ENCODE measurements around the gene SCGN. TPM values are rescaled to one million over a fixed set of nuclear protein-coding genes. Genes with fewer than 3 reads are reported as not detected.

The SCGN gene
- polyA plus RNA-seq, 1 experiment: not detected

GRCh38 chr6:25676775-25677174, 24.8 kb downstream of the SCGN start:
- no peak for DNase-seq (ENCODE audit: low read depth)

DNA sequence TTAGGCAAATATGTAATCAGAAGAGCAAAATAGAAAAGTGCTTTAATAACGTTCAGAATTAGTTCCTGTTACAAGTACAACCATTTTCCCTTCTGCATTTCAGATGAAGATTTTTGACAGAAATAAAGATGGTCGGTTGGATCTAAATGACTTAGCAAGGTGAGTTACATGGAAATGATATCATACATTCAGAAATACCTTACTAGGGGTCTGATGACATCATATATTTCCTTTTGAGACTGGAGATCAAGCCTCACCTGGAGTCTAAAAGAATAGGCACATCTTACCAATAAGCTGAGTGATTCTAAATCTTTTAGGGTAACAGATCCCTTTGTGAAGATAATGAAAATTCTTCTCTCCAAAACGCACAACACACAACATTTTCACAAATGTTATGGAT, 29.8 kb downstream of the SCGN start:
- H3K36me3 ChIP-seq (ENCODE audit: control insufficient read depth, insufficient read depth, low read length): no peaks in the 10 kb centered on the region
- no peak for TF ChIP-seq CTCF (IDR thresholded peaks at IDR 0.05; ENCODE audit: insufficient read depth, low read depth, low read length)
- no peak for DNase-seq (ENCODE audit: low read depth)
- ChIA-PET POLR2A (no interaction called here), CTCF (no interaction called here)
- H3K4me3 ChIP-seq (ENCODE audit: low read depth, low read length): no peak overlapping the region
- no peaks in the 10 kb centered on the region for H3K27me3 ChIP-seq (ENCODE audit: control insufficient read depth, insufficient read depth, low read length)

More at GRCh38 chr6:25676775-25677174, 24.8 kb downstream of the SCGN start:
- peaks cover 1% of the 10 kb centered on the region; the same call in 1 of the 2 replicates for H3K27me3 ChIP-seq (ENCODE audit: control insufficient read depth, insufficient read depth, low read length)
- ChIA-PET POLR2A (no interaction called here), CTCF (no interaction called here)
- TF ChIP-seq CTCF (IDR thresholded peaks at IDR 0.05; ENCODE audit: insufficient read depth, low read depth, low read length): no peak
- no peaks in the 10 kb centered on the region for H3K36me3 ChIP-seq (ENCODE audit: control insufficient read depth, insufficient read depth, low read length)
- H3K4me3 ChIP-seq (ENCODE audit: low read depth, low read length): no peak overlapping the region

- H3K27me3 ChIP-seq (ENCODE audit: control insufficient read depth, insufficient read depth, low read length): no peaks in the 10 kb centered on the region
- CTCF ChIA-PET: no interaction called here
- POLR2A ChIA-PET: no interaction called here
These were observed 30.3 kb downstream of the SCGN start for GRCh38 chr6:25682324-25682723.

DNA sequence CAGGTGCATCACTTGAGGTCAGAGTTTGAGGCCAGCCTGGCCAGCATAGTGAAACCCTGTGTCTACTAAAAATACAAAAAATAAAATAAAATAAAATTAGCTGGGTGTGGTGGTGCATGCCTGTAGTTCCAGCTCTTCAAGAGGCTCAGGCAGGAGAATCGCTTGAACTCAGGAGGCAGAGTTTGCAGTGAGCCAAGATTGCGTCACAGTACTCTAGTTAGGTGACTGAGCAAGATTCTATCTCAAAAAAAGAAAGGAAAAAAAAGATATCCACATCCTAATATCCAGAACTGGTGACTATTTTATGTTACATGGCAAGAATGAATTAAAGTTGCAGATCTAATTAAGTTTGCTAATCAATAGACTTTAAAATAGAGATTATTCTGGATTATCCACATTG, 32.5 kb downstream of the SCGN start:
- H3K36me3 ChIP-seq (ENCODE audit: control insufficient read depth, insufficient read depth, low read length): no peaks in the 10 kb centered on the region
- H3K27me3 ChIP-seq (ENCODE audit: control insufficient read depth, insufficient read depth, low read length): no peaks in the 10 kb centered on the region
- ChIA-PET CTCF (no interaction called here), POLR2A (no interaction called here)
- no peak for TF ChIP-seq CTCF (IDR thresholded peaks at IDR 0.05; ENCODE audit: insufficient read depth, low read depth, low read length)
- H3K4me3 ChIP-seq (ENCODE audit: low read depth, low read length): no peak overlapping the region
- no peak for DNase-seq (ENCODE audit: low read depth)

More at GRCh38 chr6:25682324-25682723, 30.3 kb downstream of the SCGN start:
- Histone ChIP-seq H3K4me3 (ENCODE audit: low read depth, low read length) (no peak overlapping the region), H3K36me3 (ENCODE audit: control insufficient read depth, insufficient read depth, low read length) (no peaks in the 10 kb centered on the region)
- TF ChIP-seq CTCF (IDR thresholded peaks at IDR 0.05; ENCODE audit: insufficient read depth, low read depth, low read length): no peak
- DNase-seq (ENCODE audit: low read depth): no peak

DNA sequence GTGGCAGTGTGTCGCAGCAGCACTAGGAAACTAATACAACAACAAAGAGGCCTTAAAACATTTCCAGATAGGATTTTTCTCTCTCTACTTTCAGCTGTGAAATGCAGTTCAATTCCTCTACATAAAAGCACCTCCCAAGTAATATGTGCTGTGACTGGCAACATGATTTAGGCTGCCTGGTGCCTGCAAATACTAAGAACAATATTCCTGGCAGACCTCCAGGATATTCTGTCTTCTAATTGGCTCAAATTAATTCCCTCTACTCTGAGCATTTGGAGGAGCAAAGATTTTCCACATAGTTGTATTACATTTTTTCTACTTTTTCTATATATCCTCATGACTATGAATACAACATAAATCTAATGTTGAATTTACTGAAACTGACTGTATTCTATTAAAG, 33.2 kb downstream of the SCGN start:
- Histone ChIP-seq H3K4me3 (ENCODE audit: low read depth, low read length) (no peak overlapping the region), H3K36me3 (ENCODE audit: control insufficient read depth, insufficient read depth, low read length) (no peaks in the 10 kb centered on the region), H3K27me3 (ENCODE audit: control insufficient read depth, insufficient read depth, low read length) (no peaks in the 10 kb centered on the region)
- DNase-seq (ENCODE audit: low read depth): no peak
- POLR2A ChIA-PET: no interaction called here
- CTCF ChIA-PET: no interaction called here
- no peak for TF ChIP-seq CTCF (IDR thresholded peaks at IDR 0.05; ENCODE audit: insufficient read depth, low read depth, low read length)
